ENCODE data around the gene FAM216A. TPM values are rescaled to one million over a fixed set of nuclear protein-coding genes. Genes with fewer than 3 reads are reported as not detected.

FAM216A gene
- total and polyA plus RNA-seq, 2 of the 4 experiments (the other 2 are of a cell fraction): 14.0 to 31.1 TPM

- peak; percentile 20; the same call in 1 of the 2 replicates for TF ChIP-seq BHLHE40 (IDR thresholded peaks at IDR 0.05; ENCODE audit: low read depth, low read length)
- TF ChIP-seq RCOR1 (IDR thresholded peaks at IDR 0.05; ENCODE audit: insufficient replicate concordance, low read length): no peak
- peak; percentile 82 for TF ChIP-seq MXI1 (IDR thresholded peaks at IDR 0.05; ENCODE audit: borderline replicate concordance, low read depth, low read length)
- TF ChIP-seq MAZ (IDR thresholded peaks at IDR 0.05; ENCODE audit: borderline replicate concordance, low read depth, low read length): peak; percentile 75; the same call in 1 of the 2 replicates
Observed at GRCh38 chr12:110501752-110502738, 33.4 kb downstream of the FAM216A start, which contains the start of the genes RAD9B and VPS29 (continued).

GRCh38 chr12:110503432-110503831 lies 34.8 kb downstream of the FAM216A start:
- no peak overlapping the region for H2AFZ ChIP-seq (replicated peaks; ENCODE audit: low read length, poor library complexity)
- no peak overlapping the region for H4K91ac ChIP-seq (ENCODE audit: insufficient read depth, low read depth, low read length)
- no peak overlapping the region for H4K8ac ChIP-seq (ENCODE audit: low read depth in 2 of 2, low read length in 2 of 2)
- peaks cover 7 to 20% of the 10 kb centered on the region in 2 experiments; a peak in 1 of 4 replicates for H3K79me1 ChIP-seq (ENCODE audit: low read depth in 1 of 2, low read length in 2 of 2)
- no peak for TF ChIP-seq POLR2A (IDR thresholded peaks at IDR 0.05; ENCODE audit: low read depth, low read length)
- DNase-seq: no peak
- no peak overlapping the region for H3K27ac ChIP-seq (ENCODE audit: insufficient read depth, low read length)
- no peak overlapping the region for H3K56ac ChIP-seq (ENCODE audit: extremely low read depth, insufficient read depth, low read length)
- no peak for ATAC-seq (ENCODE audit: low read depth)
- no peak overlapping the region for H2AK9ac ChIP-seq (replicated peaks; ENCODE audit: low read depth, low read length, poor library complexity)
- dilution Hi-C loops (cut with HindIII; ENCODE audit: low sequenced_read_pairs, unreplicated experiment) (no loop called here), in situ Hi-C loops (cut with MboI; ENCODE audit: low sequenced_read_pairs) (no loop called here), intact Hi-C loops (cut with micrococcal nuclease) (loop anchor here (5.0 kb wide), 1 partner anchor 384 kb away; no protein-coding TSS in a partner anchor)
- no peak overlapping the region for H3K23ac ChIP-seq (ENCODE audit: low read depth, low read length)
- no peaks in the 10 kb centered on the region for H3K4me1 ChIP-seq (ENCODE audit: control insufficient read depth, insufficient read depth, low read length)
- no peak overlapping the region for H4K5ac ChIP-seq (ENCODE audit: low read depth, low read length)
- H3K4me2 ChIP-seq (ENCODE audit: low read depth, low read length): no peak overlapping the region
- H2AK5ac ChIP-seq (ENCODE audit: low read depth, low read length): no peak overlapping the region
- H3K18ac ChIP-seq (ENCODE audit: low read depth, low read length): no peak overlapping the region
- no peak overlapping the region for H3K9ac ChIP-seq (ENCODE audit: low read depth, low read length)
- no peak overlapping the region for H3K4ac ChIP-seq (ENCODE audit: low read depth, low read length)
- no peak overlapping the region for H2BK20ac ChIP-seq (ENCODE audit: low read depth, low read length)
- no CpG with 5 or more reads among the region's 1 CpG for WGBS, 2 experiments (ENCODE audit: extremely low coverage in 2 of 2, insufficient read length in 1 of 2)
- H3K27me3 ChIP-seq (ENCODE audit: control insufficient read depth, insufficient read depth, low read length): no peaks in the 10 kb centered on the region
- ChIA-PET POLR2A (ENCODE audit: unreplicated experiment) (no interaction called here), CTCF (interaction anchor here (1.2 kb wide), 1 partner anchor 35 kb away, joined by 4 read pairs; the partner anchor contains the start of genes FAM216A and GPN3)
- no TSS peak for BruUV-seq (replicated peaks)
- no peak overlapping the region for H3K4me3 ChIP-seq (ENCODE audit: insufficient read depth, low read depth, low read length)
- H2BK120ac ChIP-seq (ENCODE audit: low read depth, low read length): no peak overlapping the region
- no peaks in the 10 kb centered on the region; the same call in 1 of the 2 replicates for H4K20me1 ChIP-seq (ENCODE audit: insufficient read depth, low read length)
- H3K9me1 ChIP-seq (ENCODE audit: insufficient read depth, low read length): peaks cover 3% of the 10 kb centered on the region
- no peak overlapping the region for H2BK15ac ChIP-seq (ENCODE audit: low read depth, low read length)
- H3K9me3 ChIP-seq (ENCODE audit: control insufficient read depth, insufficient read depth, low read length): no peaks in the 10 kb centered on the region
- no peaks in the 10 kb centered on the region for H3K36me3 ChIP-seq (ENCODE audit: control insufficient read depth, insufficient read depth, low read length)
- H2BK5ac ChIP-seq (ENCODE audit: low read depth, low read length, poor library complexity, severe bottlenecking): no peak overlapping the region
- H3K14ac ChIP-seq (replicated peaks; ENCODE audit: low read depth, low read length): no peak overlapping the region

Measured in IMR-90 (cell line).